GM23248 (cell line): Measurements from ENCODE around the gene ACAN.

Source experiments
- EZH2 ChIP-seq: fragments of 200-600 bp; sonication (generic); IDR thresholded peaks from 2 replicates; pipeline ENCODE4 v1.6.1; 2018; ENCODE audit warnings: antibody characterized with exemption, mild to moderate bottlenecking; ENCODE audit not compliant: insufficient read depth, poor library complexity, severe bottlenecking
- EZH2phosphoT487 ChIP-seq: fragments of 200-600 bp; sonication (generic); IDR thresholded peaks from 2 replicates; pipeline ENCODE4 v1.6.1; 2018; ENCODE audit warnings: antibody characterized with exemption, moderate library complexity, mild to moderate bottlenecking, low read depth; ENCODE audit not compliant: insufficient read depth

GRCh38 chr15:88788816-88789215 lies 14.4 kb upstream of the ACAN start:
- TF ChIP-seq EZH2 (no peak), EZH2phosphoT487 (no peak)
